BLaER1 treated with 17β-estradiol and CSF1 and Interleukin-3, amounts not matched to agents 10 nM and 100 nM (cell line): Measurements from ENCODE around the gene TMEM141.

ENCODE experiments used
- H3K27ac ChIP-seq, 11 experiments: shearing (Covaris generic); formaldehyde crosslinking; 2 replicates each; pipeline ENCODE4 v1.8.1; 2022
- H3K27me3 ChIP-seq, 11 experiments: shearing (Covaris generic); formaldehyde crosslinking; 2 replicates each; pipeline ENCODE4 v1.8.1; 2022
- H3K36me3 ChIP-seq, 11 experiments: shearing (Covaris generic); formaldehyde crosslinking; 2 replicates each; pipeline ENCODE4 v1.8.1; 2022
- H3K4me1 ChIP-seq, 10 experiments: shearing (Covaris generic); formaldehyde crosslinking; 2 replicates each; pipeline ENCODE4 v1.8.1; 2022
- H3K4me2 ChIP-seq, 11 experiments: shearing (Covaris generic); formaldehyde crosslinking; 2 replicates each; pipeline ENCODE4 v1.8.1; 2022
- H3K4me3 ChIP-seq, 10 experiments: shearing (Covaris generic); formaldehyde crosslinking; 2 replicates each; pipeline ENCODE4 v1.8.1; 2022
- H3K9ac ChIP-seq, 11 experiments: shearing (Covaris generic); formaldehyde crosslinking; 2 replicates each; pipeline ENCODE4 v1.8.1; 2022
- H3K9me3 ChIP-seq, 11 experiments: shearing (Covaris generic); formaldehyde crosslinking; replicated peaks in 1 of 11; 2 replicates each; pipeline ENCODE4 v1.8.1; 2022
- H4K20me1 ChIP-seq, 11 experiments: shearing (Covaris generic); formaldehyde crosslinking; 2 replicates each; pipeline ENCODE4 v1.8.1; 2022
- Cebpa-rat ChIP-seq, 11 experiments: shearing (Covaris generic); IDR thresholded peaks; 2 replicates each; pipeline ENCODE4 v1.8.1; 2022

The TMEM141 gene

DNA sequence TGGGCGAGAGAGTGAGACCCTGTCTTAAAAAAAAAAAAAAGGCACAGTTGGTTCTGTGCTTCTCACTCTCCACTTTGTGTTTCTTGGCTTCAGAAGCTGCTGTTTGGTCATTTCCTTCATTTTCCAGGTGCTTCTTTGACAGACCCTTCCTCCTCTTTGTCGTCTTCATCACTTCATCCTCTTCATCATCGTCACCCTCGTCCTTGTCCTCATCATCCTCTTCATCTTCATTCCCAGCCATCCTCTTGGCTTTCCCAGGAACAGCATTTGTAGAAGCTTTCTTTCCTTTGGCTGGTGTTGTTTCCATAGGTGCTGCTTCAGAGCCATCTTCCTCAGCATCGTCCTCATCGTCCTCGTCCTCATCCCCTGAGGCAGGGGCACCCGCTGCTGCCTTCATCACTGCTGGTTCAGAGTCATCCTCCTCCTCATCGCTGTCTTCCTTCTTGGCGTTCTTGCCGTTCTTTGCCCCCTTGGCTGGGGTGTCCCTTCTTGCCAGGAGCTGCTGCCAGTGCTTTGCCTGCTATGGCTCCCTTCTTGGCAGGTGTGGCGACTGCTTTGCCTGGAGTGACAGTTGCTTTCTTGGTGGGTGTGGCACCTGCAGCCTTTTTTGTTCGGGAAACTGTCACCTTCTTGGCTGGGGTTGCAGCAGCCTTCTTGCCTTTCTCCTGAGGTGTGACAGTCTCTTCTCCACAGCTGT lies 23.7 kb downstream of the TMEM141 start:
- Histone ChIP-seq H3K9ac (peak overlapping the region in 4 of 11 experiments; percentile 3 to 36 (median 5); a peak in 2 of 22 replicates), H3K36me3 (peaks cover 50 to 98% (median 87%) of the 10 kb centered on the region in 11 experiments), H3K27ac (no peak overlapping the region), H3K4me3 (no peak overlapping the region), H3K4me2 (no peak overlapping the region; a peak in 1 of 22 replicates), H3K27me3 (no peaks in the 10 kb centered on the region), H3K9me3 (no peaks in the 10 kb centered on the region), H3K4me1 (peaks cover 13 to 44% (median 27%) of the 10 kb centered on the region in 10 experiments), H4K20me1 (peaks cover 36 to 98% (median 82%) of the 10 kb centered on the region in 11 experiments; a peak in 21 of 22 replicates)
- no peak for TF ChIP-seq Cebpa-rat (IDR thresholded peaks at IDR 0.05)

DNA sequence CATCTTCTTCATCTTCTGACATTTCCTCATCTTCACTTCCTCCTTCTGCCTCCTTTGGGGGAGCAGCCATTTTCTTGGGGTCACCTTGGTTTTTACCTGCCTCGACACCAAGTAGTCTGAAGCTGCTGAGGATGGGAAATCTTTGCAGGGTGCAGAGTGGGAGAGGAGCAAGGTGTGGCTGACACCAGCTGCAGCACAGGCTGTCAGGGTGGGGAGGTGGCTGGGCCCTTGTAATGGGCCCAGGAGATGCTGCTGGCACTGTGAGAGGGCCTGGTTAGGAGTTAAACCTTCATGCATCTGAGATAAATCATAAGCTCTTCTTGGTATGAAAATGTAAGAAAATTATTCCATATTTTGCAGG lies 24.3 kb downstream of the TMEM141 start:
- peaks cover 46 to 98% (median 84%) of the 10 kb centered on the region in 11 experiments for H3K36me3 ChIP-seq
- no peak overlapping the region for H3K4me2 ChIP-seq
- peaks cover 30 to 98% (median 81%) of the 10 kb centered on the region in 11 experiments; a peak in 21 of 22 replicates for H4K20me1 ChIP-seq
- no peak overlapping the region for H3K4me3 ChIP-seq
- peak overlapping the region in 3 of 11 experiments; percentile 5 to 36 (median 5); a peak in 1 of 22 replicates for H3K9ac ChIP-seq
- peaks cover 7 to 39% (median 22%) of the 10 kb centered on the region in 10 experiments for H3K4me1 ChIP-seq
- no peaks in the 10 kb centered on the region for H3K27me3 ChIP-seq
- no peaks in the 10 kb centered on the region for H3K9me3 ChIP-seq
- TF ChIP-seq Cebpa-rat (IDR thresholded peaks at IDR 0.05), result no peak
- H3K27ac ChIP-seq, result no peak overlapping the region

DNA sequence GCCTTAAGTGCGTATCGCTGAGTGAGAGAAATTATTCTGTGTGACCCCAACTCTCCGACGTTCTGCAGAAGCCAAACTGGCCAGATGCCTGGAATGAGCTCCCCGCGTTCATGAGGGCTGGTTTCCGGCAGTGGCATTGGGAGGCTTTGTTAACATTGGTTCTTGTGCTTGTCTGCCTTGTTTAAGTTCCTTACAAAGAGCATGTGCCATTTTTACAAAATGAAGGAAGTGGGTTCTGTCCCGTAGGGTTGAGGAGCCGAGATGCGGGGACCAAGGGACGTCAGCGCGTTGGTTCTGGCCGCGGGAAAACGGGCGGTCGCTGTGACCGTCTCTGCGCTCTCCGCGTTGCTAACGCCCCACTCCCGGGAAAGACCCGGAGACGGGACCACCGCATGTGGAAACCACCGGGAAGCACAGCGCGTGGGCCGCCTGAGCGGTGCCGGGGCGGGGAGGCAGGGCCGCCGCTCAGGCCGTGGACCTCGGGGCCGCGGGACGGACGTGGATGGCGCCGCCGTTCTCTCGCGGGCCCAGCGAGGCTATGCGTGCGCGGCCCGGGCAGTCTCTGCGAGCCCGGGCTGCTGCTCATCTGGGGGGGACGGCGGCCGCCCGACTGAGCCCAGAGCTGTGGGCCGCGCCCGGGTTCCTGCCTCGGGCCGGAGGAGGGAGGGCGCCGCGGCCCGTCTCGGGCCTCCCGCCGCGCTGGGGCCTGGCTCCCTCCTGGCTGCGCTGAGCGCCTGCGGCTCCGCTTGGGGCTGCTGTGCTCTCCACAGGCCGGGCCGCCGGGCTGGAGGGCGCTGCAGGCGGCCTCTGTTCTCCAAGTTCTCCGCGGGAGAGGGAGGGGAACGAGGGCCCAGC lies 30.1 kb downstream of the TMEM141 start:
- Histone ChIP-seq H3K36me3 (peaks cover 44 to 94% (median 77%) of the 10 kb centered on the region in 11 experiments), H3K27ac (no peak overlapping the region), H3K9me3 (no peaks in the 10 kb centered on the region), H3K9ac (no peak overlapping the region), H3K4me3 (no peak overlapping the region), H3K4me1 (no peaks in the 10 kb centered on the region), H3K4me2 (no peak overlapping the region), H4K20me1 (peaks cover 21 to 94% (median 74%) of the 10 kb centered on the region in 11 experiments; a peak in 21 of 22 replicates), H3K27me3 (no peaks in the 10 kb centered on the region)
- no peak for TF ChIP-seq Cebpa-rat (IDR thresholded peaks at IDR 0.05)

DNA sequence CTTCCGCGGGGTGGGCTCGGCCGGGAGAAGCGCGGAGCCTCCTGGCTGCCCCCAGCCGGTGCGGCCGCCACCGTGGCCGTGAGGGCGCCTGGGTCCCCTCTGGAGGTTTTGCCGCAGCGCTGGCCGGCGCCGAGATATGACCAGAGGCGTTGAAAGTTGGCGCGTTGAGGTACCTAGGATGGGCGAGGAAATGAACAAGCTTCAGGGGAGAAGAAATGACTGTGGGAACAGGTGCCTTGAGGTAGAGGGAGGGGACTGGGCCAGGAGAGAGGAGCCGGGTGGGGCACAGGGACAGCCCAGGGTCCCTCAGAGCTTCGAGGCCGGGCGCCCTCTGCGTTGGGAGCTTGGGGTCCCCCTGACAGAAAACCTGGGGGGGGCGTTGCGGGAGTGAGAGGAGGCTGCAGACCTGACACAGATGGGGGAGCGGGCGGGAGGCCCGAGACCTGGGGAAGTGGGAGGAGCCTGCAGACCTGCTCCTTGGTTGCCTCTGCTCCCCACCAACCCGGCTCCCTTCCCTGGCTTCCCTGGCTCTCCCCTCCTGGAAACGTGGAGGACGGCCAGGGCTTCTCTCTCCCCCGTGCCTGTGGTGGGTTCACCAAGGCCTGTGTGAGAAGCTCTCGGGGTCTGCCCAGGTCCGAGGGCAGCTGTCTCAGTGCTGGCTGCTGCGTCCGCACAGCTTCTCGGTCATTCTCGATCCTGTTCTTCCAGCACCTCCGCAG lies 30.8 kb downstream of the TMEM141 start:
- no peak overlapping the region for H3K4me3 ChIP-seq
- H4K20me1 ChIP-seq, result peaks cover 21 to 94% (median 81%) of the 10 kb centered on the region in 11 experiments; a peak in 21 of 22 replicates
- no peaks in the 10 kb centered on the region for H3K27me3 ChIP-seq
- H3K9ac ChIP-seq, result no peak overlapping the region
- H3K36me3 ChIP-seq, result peaks cover 51 to 94% (median 78%) of the 10 kb centered on the region in 11 experiments
- H3K4me2 ChIP-seq, result no peak overlapping the region
- H3K9me3 ChIP-seq, result no peaks in the 10 kb centered on the region
- H3K27ac ChIP-seq, result no peak overlapping the region
- H3K4me1 ChIP-seq, result no peaks in the 10 kb centered on the region
- TF ChIP-seq Cebpa-rat (IDR thresholded peaks at IDR 0.05), result no peak

DNA sequence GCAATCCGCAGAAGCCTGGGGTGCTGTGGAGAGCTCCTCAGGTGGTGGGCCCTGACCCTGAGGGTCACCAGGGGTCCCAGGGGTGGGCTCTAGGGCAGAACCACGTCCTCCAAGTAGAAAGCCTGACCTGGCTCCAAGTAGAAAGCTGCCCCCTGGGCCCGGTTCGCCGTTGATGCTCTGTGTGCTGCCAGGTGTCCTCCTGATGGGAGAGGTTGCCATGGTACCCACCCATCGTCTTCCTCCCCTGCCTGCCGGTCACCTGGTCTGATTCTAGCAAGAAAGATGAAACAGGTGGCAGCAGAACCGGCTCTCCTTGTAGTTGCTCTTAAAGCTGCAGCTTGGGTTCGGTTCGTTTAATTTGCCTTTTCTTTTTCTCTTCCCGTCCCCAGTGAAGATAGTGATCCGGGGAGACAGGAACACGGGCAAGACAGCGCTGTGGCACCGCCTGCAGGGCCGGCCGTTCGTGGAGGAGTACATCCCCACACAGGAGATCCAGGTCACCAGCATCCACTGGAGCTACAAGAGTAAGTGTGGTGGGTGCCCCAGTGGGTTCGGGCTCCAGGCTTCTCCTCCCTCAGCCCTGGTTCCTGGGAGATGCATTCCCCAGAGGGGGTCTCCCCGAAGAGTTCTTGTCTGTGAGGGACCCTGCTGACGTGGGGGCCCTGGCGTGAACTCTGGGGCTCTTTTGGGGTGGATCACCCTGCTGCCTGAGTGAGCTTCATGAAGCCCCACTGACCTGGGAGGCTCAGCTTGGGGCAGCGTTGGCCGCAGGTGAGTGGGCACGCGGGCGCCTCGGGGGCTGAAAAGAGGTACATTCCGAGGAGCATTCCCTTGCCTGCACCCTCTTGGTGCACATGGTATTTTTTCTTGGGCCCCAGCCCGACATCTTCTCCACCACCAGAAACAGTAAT lies 32.2 kb downstream of the TMEM141 start:
- Histone ChIP-seq H3K9me3 (no peaks in the 10 kb centered on the region), H3K27ac (no peak overlapping the region), H3K4me1 (no peaks in the 10 kb centered on the region), H3K36me3 (peaks cover 58 to 94% (median 81%) of the 10 kb centered on the region in 11 experiments), H3K9ac (peak overlapping the region in 1 of 11 experiments; percentile 24; a peak in 1 of 22 replicates), H4K20me1 (peaks cover 21 to 94% (median 79%) of the 10 kb centered on the region in 11 experiments; a peak in 21 of 22 replicates), H3K27me3 (no peaks in the 10 kb centered on the region), H3K4me2 (no peak overlapping the region), H3K4me3 (no peak overlapping the region)
- TF ChIP-seq Cebpa-rat (IDR thresholded peaks at IDR 0.05), result no peak

DNA sequence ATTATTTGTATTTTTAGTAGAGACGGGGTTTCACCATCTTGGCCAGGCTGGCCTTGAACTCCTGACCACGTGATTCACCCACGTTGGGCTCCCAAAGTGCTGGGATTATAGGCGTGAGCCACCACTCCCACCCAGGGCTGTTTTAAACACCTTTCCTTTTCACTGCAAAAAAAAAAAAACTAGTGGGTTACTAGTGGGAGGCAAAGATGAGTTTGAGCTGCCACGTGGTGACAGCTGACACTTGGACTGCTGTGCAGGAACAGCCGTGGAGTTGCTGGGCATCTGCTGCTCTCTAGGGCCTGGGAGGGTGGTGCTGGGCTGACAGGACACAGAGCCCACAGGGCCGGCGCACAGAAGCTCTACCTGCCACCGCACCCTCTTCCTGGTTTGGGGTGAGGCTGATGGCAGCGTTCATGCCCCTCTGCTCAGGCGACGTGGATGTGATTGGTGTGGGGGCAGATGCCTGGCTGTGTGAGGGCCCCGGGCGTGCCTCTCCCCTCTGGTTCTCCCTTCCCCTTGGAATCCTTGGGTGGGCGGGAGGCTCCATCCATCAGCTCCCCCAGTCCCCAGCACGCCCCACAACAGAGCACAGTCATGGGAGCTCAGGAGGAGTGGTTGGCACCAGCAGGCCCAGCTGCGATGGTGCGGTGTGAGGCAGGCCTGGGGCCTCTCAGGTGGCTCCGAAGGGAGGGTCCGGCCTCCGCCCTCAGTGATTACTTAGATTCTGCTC lies 33.5 kb downstream of the TMEM141 start:
- Histone ChIP-seq H3K4me2 (no peak overlapping the region), H4K20me1 (peaks cover 21 to 99% (median 77%) of the 10 kb centered on the region in 11 experiments; a peak in 21 of 22 replicates), H3K36me3 (peaks cover 71 to 97% (median 87%) of the 10 kb centered on the region in 11 experiments), H3K4me3 (no peak overlapping the region), H3K27me3 (no peaks in the 10 kb centered on the region), H3K9me3 (no peaks in the 10 kb centered on the region), H3K27ac (no peak overlapping the region), H3K4me1 (no peaks in the 10 kb centered on the region), H3K9ac (no peak overlapping the region; a peak in 1 of 22 replicates)
- no peak for TF ChIP-seq Cebpa-rat (IDR thresholded peaks at IDR 0.05)

DNA sequence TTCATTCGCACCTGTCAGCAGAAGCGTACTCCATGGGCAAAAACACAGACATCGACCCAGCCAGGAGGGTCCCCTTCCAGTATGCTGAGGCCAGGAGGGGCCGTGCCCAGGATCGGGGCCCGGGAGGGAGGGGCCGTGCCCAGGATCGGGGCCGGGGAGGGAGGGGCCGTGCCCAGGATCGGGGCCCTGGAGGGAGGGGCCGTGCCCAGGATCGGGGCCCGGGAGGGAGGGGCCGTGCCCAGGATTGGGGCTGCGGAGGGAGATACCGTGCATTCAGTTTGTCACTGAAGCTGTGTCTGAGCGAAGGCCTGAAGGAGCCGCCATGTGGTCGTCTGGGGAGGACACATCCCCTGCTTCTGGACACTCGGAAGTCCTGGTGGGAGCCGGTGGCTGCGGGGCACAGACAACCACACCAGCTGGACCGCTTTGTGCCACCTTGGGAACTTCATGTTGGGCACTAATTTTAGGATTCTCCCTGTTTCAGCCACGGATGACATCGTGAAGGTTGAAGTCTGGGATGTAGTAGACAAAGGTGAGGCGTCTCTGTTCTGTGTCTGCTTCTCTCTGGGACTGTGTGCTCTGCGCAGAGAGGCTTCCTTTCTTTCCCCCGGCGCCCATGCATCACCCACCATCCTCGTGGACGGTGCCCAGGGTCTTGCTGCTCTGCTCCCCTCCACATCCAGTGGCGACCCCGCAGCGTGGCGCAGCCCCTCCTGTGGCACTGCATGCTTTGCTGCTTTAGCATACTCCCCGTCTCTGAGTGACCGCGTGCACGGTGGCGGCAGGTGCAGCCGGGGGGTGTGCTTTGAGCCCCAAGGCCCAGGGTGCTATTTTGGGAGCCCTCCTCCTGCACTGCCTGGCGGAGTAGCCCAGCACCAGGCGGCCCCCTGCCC lies 34.4 kb downstream of the TMEM141 start:
- Histone ChIP-seq H3K27me3 (no peaks in the 10 kb centered on the region), H3K4me1 (no peaks in the 10 kb centered on the region), H3K4me3 (no peak overlapping the region), H3K27ac (no peak overlapping the region), H3K4me2 (no peak overlapping the region), H4K20me1 (peaks cover 21 to 99% (median 77%) of the 10 kb centered on the region in 11 experiments; a peak in 21 of 22 replicates), H3K9me3 (no peaks in the 10 kb centered on the region), H3K36me3 (peaks cover 77 to 97% (median 90%) of the 10 kb centered on the region in 11 experiments), H3K9ac (no peak overlapping the region)
- TF ChIP-seq Cebpa-rat (IDR thresholded peaks at IDR 0.05), result no peak
